OCI-LY7 (cell line): Measurements from ENCODE around the gene NIPAL1.

Experiments used
- EZH2phosphoT487 ChIP-seq: fragments of 200-600 bp; sonication (generic); IDR thresholded peaks from 2 replicates; pipeline ENCODE4 v1.6.1; 2018; ENCODE audit warnings: low read depth, borderline replicate concordance, mild to moderate bottlenecking, mixed run types, antibody characterized with exemption, low read length, moderate library complexity, mixed read lengths
- TF ChIP-seq, protein P1 (sequence below): fragments of 200-600 bp; sonication (generic); conservative IDR thresholded peaks from 2 replicates; pipeline ENCODE4 v1.5.1; 2014; ENCODE audit warnings: mild to moderate bottlenecking, antibody characterized with exemption, low read length, moderate library complexity, mixed read lengths

DNA sequence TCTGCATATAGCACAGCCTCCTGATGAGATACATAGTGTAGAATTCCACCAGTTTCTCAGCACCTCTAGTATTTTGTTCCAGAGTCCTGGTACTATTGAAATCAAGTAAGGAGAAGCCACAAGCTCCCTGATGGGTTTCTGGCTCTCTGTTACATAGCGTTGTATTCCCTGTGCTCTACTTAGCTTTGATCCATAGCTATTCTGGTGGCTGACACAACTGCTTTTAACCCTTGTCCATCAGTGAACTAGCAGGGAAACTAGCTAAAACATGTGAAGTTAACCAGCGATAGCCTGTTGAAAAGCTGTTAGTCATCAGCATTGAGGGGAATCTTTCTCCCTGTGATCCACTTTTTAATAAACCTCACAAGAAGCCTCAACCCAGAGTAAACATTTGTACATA lies 26.9 kb downstream of the NIPAL1 start:
- TF ChIP-seq EZH2phosphoT487: no peak
- TF ChIP-seq, protein P1, sequence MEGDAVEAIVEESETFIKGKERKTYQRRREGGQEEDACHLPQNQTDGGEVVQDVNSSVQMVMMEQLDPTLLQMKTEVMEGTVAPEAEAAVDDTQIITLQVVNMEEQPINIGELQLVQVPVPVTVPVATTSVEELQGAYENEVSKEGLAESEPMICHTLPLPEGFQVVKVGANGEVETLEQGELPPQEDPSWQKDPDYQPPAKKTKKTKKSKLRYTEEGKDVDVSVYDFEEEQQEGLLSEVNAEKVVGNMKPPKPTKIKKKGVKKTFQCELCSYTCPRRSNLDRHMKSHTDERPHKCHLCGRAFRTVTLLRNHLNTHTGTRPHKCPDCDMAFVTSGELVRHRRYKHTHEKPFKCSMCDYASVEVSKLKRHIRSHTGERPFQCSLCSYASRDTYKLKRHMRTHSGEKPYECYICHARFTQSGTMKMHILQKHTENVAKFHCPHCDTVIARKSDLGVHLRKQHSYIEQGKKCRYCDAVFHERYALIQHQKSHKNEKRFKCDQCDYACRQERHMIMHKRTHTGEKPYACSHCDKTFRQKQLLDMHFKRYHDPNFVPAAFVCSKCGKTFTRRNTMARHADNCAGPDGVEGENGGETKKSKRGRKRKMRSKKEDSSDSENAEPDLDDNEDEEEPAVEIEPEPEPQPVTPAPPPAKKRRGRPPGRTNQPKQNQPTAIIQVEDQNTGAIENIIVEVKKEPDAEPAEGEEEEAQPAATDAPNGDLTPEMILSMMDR: no peak
